GM19035 (cell line): ENCODE measurements around the gene SLC45A2.

Experiments used
- ATAC-seq: cut with Tn5 transposase; IDR thresholded peaks from one replicate; pipeline ENCODE4 v1.9.1; 2021; ENCODE audit not compliant: unreplicated experiment

The SLC45A2 gene

GRCh38 chr5:34007621-34008600 lies 23.4 kb upstream of the SLC45A2 start, which contains the start of gene AMACR:
TSS of gene AMACR (minus strand) at chr5:34008050. CDS start at chr5:34008019, 31 bp downstream.
- peak; percentile 93 for ATAC-seq

DNA sequence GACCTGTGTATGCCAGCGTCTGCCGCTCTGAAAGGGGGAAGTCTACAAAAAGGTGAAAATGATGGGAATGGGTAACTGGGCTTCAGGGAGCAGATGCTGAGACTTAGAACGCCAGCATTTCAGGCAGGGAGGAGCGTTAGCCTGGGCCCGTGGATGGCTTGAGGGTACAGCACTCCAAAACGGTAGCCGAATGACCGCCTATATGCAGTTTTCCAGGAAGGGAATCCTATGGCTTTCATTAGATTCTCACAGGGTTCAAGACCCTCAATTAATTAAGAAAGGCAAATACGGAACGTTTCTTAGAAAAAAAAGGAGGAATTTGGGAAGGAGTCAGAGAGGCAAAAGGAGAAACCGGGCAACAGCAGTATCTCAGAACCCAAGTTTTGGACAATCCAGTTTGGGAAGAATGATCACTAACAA lies 22.7 kb upstream of the SLC45A2 start:
- ATAC-seq, result no peak

GRCh38 chr5:34005681-34006080 lies 21.2 kb upstream of the SLC45A2 start:
- no peak for ATAC-seq

GRCh38 chr5:34005211-34005610 lies 20.7 kb upstream of the SLC45A2 start:
- no peak for ATAC-seq

DNA sequence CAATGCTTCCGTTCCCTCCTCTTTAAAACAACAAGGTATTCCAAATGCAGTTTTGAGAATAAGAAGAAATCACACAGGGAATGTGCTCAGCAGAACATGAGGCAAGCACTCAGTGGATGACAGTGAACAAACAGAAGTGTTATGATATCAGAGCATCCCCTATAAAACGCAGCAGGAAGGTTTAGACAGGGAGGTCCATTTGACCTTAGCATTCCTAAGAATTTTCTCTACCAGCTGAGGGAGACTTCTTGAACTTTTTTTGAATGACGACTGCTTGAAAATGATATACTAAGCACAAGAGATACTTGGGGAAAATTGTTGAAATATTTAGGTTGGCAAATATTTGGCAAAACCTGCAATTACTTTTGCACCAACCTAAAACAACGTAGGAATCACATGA lies 19.4 kb upstream of the SLC45A2 start:
- ATAC-seq, result no peak

DNA sequence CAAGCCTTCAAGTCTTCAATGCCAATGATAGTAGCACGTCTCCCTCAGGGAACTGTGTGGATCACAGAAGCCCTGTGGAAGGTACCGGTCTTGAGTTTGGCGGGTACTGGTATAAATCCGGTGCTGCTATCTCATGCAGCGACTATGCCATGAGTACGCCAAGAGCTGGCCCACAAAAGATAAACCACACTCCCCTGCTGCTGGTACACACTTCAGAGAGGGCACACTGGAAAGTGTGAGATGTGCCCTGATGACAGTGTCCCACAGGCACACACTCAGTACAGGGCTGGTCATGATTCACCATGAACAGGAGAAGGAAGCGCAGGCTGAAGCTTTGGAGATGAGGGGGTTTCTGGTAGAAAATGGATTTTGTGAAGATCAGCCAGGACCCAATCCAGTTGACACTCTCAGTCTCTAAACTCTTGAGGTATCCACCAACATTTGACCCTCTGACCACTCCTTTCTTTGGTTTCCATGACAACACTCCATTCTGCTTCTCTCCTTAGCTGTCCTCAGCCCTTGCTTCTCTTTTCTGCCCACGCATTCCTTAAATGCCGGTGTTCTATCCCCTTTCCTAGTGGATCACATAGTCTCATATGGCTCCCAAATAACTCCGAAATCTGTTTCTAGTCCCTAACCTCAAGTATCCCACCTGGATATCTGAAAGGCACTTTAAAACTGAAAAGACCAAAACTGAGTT lies 18.3 kb upstream of the SLC45A2 start:
- ATAC-seq, result no peak

- no peak for ATAC-seq
Observed at GRCh38 chr5:34001241-34001841, 16.8 kb upstream of the SLC45A2 start.

- ATAC-seq, result no peak
Observed at GRCh38 chr5:33999978-34000377, 15.5 kb upstream of the SLC45A2 start.

- ATAC-seq, result peak; percentile 63
Observed at GRCh38 chr5:33997331-33997983, 13.0 kb upstream of the SLC45A2 start.

- no peak for ATAC-seq
Observed at GRCh38 chr5:33995865-33996264, 11.4 kb upstream of the SLC45A2 start.

DNA sequence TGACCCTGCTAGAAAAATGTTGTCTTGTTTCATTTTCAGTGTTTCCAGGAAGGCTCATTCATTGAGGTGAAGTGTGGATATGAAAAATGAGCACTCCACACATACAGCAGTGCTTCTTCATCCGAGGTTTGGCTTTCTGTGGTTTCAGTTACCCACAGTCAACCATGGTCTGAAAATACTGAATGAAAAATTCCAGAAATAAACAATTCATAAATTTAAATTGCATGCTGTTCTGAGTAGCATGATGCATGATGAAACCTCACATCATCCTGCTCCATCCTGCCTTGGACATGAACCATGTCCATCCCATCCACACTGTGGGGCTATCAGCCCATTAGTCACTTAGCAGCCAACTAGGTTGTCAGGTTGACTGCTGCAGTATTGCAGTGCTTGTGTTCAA lies 10.4 kb upstream of the SLC45A2 start:
- ATAC-seq, result no peak

DNA sequence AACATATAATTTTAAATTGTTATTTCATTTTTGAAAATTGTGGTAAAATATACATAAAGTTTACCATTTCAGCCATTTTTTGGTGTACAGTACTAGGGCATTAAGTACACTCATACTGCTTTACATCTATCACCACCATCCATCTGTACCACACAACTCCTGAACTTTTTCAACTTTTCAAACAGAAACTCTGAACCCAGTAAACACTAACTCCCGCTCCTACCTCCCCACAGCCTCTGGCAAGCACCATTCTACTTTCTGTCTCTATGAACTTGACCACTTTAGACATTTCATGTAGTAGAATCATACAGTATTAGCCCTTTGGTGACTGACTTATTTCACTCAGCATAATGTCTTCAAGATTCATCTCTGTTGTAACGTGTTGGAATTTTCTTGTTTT lies 8.4 kb upstream of the SLC45A2 start:
- no peak for ATAC-seq

DNA sequence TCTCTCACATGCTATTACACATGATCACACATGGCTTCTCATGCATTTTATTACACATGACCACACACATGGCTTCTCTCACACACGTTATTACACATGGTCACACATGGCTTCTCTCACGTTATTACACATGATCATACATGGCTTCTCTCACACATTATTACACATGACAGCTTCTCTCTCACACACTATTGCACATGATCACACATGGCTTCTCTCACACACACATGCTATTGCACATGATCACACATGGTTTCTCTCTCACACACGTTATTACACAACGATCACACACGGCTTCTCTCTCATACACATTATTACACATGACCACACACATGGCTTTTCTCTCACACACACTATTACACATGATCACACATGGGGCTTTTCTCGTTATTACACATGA lies 954 bp upstream of the SLC45A2 start:
- ATAC-seq, result no peak

GRCh38 chr5:33984178-33984577 lies 315 bp downstream of the SLC45A2 start:
- no peak for ATAC-seq

DNA sequence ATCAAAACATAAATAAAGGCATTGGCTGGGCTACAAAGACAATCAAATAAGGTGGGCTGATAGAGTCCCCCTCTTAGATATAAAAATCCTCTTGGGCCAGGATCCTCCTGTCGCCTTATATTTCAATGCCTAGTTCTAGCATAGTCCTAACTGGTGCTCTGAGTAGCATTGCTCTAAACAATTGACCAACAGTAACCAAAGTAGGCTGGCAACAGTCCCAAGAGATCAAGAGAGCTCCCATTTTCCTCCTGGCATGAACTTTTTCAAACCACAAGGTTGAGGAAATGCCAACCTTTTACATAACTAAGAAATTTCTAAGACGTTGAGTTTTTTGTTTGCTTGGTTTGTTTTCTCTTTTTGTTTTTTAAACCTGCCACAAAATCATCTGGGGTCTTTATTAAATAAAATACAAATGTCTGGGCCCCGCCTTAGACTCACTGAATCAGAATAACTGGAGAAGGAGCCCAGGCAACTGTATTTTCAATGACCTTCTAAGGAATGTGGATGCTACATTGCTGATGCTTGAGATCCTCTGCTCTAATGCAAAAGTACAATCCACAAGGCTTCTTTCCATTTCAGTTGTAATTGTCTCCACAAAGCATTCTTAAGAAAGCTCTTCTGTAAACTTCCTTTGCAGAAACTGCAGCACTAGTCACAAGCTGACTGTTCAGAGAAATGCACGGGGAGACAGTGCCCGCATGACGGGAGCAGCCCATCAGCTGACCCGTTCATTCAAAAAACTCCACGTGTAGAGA lies 2.9 kb downstream of the SLC45A2 start:
- ATAC-seq, result no peak

- no peak for ATAC-seq
Observed at GRCh38 chr5:33980030-33980429, 4.5 kb downstream of the SLC45A2 start.

GRCh38 chr5:33978306-33978705 lies 6.2 kb downstream of the SLC45A2 start:
- no peak for ATAC-seq

DNA sequence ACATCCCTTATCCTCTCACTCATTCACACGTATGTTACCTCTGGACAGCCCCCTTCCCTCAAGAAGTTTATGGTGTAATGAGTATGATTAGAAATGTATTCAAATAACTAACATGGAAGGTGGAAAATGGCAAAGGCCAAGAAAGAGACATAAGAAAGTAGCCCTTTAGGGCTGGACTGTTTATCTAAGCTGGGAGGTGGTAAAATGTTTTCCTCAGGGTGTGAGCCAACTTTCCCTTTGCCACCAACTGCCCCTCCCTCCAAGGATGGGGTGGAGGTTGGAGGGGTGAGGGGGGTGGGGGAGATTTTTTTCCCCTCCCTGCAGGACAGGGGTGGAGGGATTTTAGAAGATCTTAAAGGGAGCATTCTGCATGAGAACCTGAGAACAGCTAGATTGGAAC lies 8.2 kb downstream of the SLC45A2 start:
- no peak for ATAC-seq

DNA sequence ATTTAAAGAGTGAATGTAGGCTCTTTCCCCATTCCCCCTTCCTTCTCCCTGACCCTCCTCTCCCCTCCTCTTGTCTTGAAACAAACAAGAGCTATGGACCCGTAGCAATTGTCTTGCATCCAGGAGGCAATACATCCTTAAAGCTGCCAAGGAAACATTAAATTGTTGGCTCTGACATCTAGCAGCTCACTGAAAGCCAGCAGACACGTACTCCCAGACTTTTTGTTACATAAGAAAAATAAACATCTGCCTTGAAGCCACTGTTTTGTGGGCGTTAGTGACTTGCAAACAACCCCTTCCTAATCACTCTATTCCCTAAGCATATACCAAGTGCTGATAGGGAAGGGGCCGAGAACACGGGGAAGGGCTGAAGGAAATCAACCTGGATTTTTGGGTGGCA lies 8.6 kb downstream of the SLC45A2 start:
- ATAC-seq, result no peak

DNA sequence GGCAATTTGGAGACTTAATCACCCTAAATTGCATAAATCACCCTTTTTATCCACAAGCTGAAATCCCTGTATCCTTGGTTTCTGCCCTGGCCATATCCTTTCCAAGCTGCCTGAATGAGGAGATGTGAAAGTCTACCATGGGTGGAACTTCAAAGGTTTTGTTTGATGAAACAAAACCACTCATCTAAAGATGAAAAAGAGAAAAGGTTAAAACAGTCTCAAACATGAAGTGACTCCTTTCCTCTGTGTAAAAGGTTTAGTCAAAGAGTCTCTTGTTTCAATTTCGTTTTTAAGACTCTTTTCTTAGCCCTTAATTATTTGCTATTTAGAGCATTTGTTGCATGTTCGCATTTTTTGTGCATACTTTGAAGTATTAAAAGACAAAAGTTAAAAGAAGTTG lies 11.2 kb downstream of the SLC45A2 start:
- no peak for ATAC-seq
